ENCODE data around the gene SMOC2. TPM values are rescaled to one million over a fixed set of nuclear protein-coding genes. Genes with fewer than 3 reads are reported as not detected.

Gene SMOC2
- total RNA-seq, 1 experiment from 2014 or later = 2.1 TPM

- H2BK20ac ChIP-seq (ENCODE audit: low read depth, low read length, poor library complexity, severe bottlenecking) = no peak overlapping the region
- Mint-ChIP-seq H3K36me3 (ENCODE audit: insufficient read depth in 1 of 3, low read depth in 3 of 3) (no peaks in the 10 kb centered on the region), H3K4me3 (no peak overlapping the region), H3K27ac (no peak overlapping the region), H3K9me3 (no peaks in the 10 kb centered on the region; a peak in 1 of 5 replicates), H3K27me3 (ENCODE audit: low read depth) (no peaks in the 10 kb centered on the region), H3K4me1 (peaks cover 9 to 20% of the 10 kb centered on the region in 2 experiments)
- H3K79me2 ChIP-seq (ENCODE audit: insufficient read depth, low read length) = no peaks in the 10 kb centered on the region
- no peaks in the 10 kb centered on the region for H3K4me1 ChIP-seq (ENCODE audit: insufficient read depth, low read length)
- no peak overlapping the region for H3K9ac ChIP-seq (ENCODE audit: extremely low read depth, insufficient read length, low read length)
- no peak overlapping the region for H2BK120ac ChIP-seq (ENCODE audit: low read depth, low read length, poor library complexity, severe bottlenecking)
- H3T11ph ChIP-seq (ENCODE audit: low read length) = no peak overlapping the region
- H2BK5ac ChIP-seq (ENCODE audit: insufficient read length, low read length) = no peak overlapping the region
- H2BK15ac ChIP-seq (ENCODE audit: low read depth, low read length) = no peak overlapping the region
- H4K5ac ChIP-seq (ENCODE audit: insufficient read length, low read depth, low read length) = no peak overlapping the region
- no peak for TF ChIP-seq CTCF (conservative IDR thresholded peaks at IDR 0.05)
- no peaks in the 10 kb centered on the region for H3K9me3 ChIP-seq (ENCODE audit: control insufficient read depth, low read depth, low read length)
- H3K27me3 ChIP-seq (ENCODE audit: insufficient read depth, low read length) = no peaks in the 10 kb centered on the region
- no peaks in the 10 kb centered on the region for H3K23me2 ChIP-seq (ENCODE audit: insufficient read length, low read depth, low read length, poor library complexity, severe bottlenecking)
- no peak overlapping the region for H2AFZ ChIP-seq (ENCODE audit: low read length)
- WGBS (ENCODE audit: extremely low coverage, insufficient read length, low lambda C conversion rate) = no CpG with 5 or more reads among the region's 5 CpGs
- H2BK12ac ChIP-seq (ENCODE audit: insufficient read length, low read depth, low read length) = no peak overlapping the region
- DNase-seq = no peak
- no peak overlapping the region for H3K18ac ChIP-seq (ENCODE audit: insufficient read length, low read depth, low read length)
- no peak overlapping the region for H3K4ac ChIP-seq (ENCODE audit: low read depth, low read length)
- H2AK5ac ChIP-seq (ENCODE audit: insufficient read length, low read length) = no peak overlapping the region
- H3K4me2 ChIP-seq (ENCODE audit: insufficient read depth, insufficient read length, low read length) = no peak overlapping the region
- no peak overlapping the region for H3K23ac ChIP-seq (ENCODE audit: insufficient read length, low read depth, low read length)
- no peak overlapping the region for H3K56ac ChIP-seq (ENCODE audit: insufficient read length, low read depth, low read length)
- no peak overlapping the region for H3K27ac ChIP-seq (ENCODE audit: insufficient read length, low read depth, low read length)
- no peaks in the 10 kb centered on the region for H4K20me1 ChIP-seq (ENCODE audit: control insufficient read depth, insufficient read depth, insufficient read length)
- H4K91ac ChIP-seq (ENCODE audit: insufficient read length, low read depth, low read length) = no peak overlapping the region
- no peak overlapping the region for H4K8ac ChIP-seq (replicated peaks; ENCODE audit: insufficient read length, low read depth, low read length)
- no peak overlapping the region for H3K14ac ChIP-seq (ENCODE audit: insufficient read depth, low read length)
- H3K79me1 ChIP-seq (ENCODE audit: insufficient read depth, low read depth, low read length, poor library complexity, severe bottlenecking) = no peaks in the 10 kb centered on the region
Measured at GRCh38 chr6:168584671-168585070, 143.7 kb downstream of the SMOC2 start.
